Globus pallidus (tissue), 1 donor: ENCODE results near the gene KRTAP4-12.
"Not testable (repeated sequence)": the region's sequence is repeated elsewhere in the genome, so short reads cannot be mapped to it uniquely, and the experiment has no call there.

Experiments used
- DNase-seq: peaks from one replicate; pipeline ENCODE4 v3.0.0-alpha.2; 2015; ENCODE audit warnings: low spot score

Gene KRTAP4-12

GRCh38 chr17:41125064-41125463 is 1.1 kb upstream of the KRTAP4-12 start:
- DNase-seq, result no peak

DNA sequence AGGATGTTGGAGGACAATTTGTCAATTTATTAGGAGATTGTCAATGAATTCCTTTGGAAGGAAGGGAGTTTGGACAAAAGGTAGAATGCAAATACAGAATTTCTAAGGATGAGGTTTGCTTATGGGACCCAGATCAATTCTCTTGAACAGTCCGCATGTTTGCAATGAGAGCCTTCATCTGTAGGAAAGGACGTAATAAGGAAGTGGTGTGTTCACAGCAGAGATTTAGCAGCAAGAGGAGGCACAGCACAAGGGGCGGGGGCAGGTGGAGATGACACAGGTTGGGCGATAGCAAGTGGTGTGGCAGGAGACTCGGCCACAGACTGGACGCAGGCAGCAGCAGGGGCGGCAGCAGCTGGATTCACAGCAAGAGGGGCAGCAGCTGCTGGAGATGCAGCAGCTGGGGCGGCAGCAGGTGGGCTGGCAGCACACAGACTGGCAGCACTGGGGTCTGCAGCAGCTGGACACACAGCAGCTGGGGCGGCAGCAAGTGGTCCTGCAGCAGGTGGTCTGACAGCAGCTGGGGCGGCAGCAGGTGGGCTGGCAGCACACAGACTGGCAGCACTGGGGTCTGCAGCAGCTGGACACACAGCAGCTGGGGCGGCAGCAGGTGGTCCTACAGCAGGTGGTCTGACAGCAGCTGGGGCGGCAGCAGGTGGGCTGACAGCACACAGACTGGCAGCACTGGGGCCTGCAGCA is 541 bp downstream of the KRTAP4-12 start:
- DNase-seq, result not testable (repeated sequence)

GRCh38 chr17:41121742-41122141 is 2.2 kb downstream of the KRTAP4-12 start:
- DNase-seq, result no peak

- peak; percentile 3 for DNase-seq
These were observed 4.0 kb downstream of the KRTAP4-12 start for GRCh38 chr17:41119696-41120690.

DNA sequence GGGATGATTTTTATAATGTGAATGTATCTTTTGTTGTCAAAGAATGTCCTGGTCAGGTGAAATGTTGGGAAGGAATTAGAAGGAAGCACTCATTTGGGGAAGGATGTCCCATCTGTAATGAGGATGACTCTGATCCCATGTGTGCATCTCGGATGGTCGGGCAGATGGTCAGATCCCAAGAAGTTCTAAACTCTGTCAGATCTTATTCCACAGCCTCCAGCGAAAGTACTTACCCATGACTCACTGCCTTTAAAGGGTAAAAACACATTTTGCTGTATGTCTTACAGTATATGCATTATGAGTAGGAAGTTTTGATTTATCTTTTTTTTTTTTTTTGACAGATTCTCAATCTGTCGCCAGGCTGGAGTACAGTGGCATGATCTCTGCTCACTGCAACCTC is 5.3 kb downstream of the KRTAP4-12 start:
- DNase-seq, result no peak

DNA sequence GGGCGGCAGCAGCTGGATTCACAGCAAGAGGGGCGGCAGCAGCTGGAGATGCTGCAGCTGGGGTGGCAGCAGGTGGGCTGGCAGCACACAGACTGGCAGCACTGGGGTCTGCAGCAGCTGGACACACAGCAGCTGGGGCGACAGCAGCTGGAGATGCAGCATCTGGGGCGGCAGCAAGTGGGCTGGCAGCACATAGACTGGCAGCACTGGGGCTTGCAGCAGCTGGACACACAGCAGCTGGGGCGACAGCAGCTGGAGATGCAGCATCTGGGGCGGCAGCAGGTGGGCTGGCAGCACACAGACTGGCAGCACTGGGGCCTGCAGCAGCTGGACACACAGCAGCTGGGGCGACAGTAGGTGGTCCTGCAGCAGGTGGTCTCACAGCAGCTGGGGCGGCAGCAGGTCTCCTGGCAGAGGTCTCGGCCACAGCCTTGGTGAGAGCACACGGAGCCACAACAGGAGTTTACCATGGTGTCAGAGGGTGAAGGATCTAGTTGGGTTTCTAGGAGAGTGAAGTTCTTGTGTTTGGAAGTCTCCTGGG is 6.1 kb downstream of the KRTAP4-12 start, which contains the start of gene KRTAP4-11:
TSS of gene KRTAP4-11 (minus strand) at position 528 of the 541 bp plus-strand sequence. CDS start at position 470, 58 bp downstream.
- DNase-seq, result not testable (repeated sequence)

GRCh38 chr17:41116297-41116696 is 7.7 kb downstream of the KRTAP4-12 start:
- no peak for DNase-seq

- DNase-seq, result no peak
These were observed 12.7 kb downstream of the KRTAP4-12 start for GRCh38 chr17:41111151-41111885.

GRCh38 chr17:41108728-41109386 is 15.1 kb downstream of the KRTAP4-12 start:
- not testable (repeated sequence) for DNase-seq

GRCh38 chr17:41107941-41108450 is 16.0 kb downstream of the KRTAP4-12 start:
- no peak for DNase-seq

DNA sequence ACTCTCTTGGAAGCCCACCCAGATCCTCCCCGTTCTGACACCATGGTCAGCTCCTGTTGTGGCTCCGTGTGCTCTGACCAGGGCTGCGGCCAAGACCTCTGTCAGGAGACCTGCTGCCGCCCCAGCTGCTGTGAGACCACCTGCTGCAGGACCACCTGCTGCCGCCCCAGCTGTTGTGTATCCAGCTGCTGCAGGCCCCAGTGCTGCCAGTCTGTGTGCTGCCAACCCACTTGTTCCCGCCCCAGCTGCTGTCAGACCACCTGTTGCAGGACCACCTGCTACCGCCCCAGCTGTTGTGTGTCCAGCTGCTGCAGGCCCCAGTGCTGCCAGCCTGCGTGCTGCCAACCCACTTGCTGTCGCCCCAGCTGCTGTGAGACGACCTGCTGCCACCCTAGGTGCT is 18.6 kb downstream of the KRTAP4-12 start, which contains the start of gene KRTAP4-9:
TSS of gene KRTAP4-9 (plus strand) at position 43 of the 400 bp plus-strand sequence. CDS start at position 43, 0 bp downstream.
- not testable (repeated sequence) for DNase-seq

GRCh38 chr17:41104386-41105038 is 19.5 kb downstream of the KRTAP4-12 start:
- DNase-seq, result not testable (repeated sequence)

DNA sequence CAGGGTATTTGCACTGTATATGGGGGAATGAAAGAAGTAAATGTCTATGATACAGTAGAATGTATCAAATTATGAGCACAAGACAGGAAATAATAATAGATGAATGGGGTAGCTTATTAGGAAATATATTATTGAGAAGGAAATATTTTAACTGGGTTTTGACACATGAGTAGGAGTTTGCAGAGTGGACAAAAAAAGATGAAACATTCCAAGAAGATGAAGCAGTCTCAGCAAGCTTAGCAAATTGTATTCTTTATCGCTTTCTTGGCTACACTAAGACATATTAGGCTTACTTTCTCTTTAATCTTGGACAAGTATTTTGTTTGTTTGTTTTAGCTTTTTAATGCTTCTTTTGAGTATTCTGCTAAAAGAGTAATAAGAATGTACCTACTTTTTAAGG is 20.1 kb downstream of the KRTAP4-12 start:
- no peak for DNase-seq

GRCh38 chr17:41101586-41102259 is 22.3 kb downstream of the KRTAP4-12 start, which contains the start of gene KRTAP4-16:
KRTAP4-16 (minus strand) TSS chr17:41102209; CDS start chr17:41102209, 0 bp downstream.
- no peak for DNase-seq

- DNase-seq, result not testable (repeated sequence)
These were observed 24.1 kb downstream of the KRTAP4-12 start for GRCh38 chr17:41099682-41100480.

GRCh38 chr17:41098481-41098880 is 25.5 kb downstream of the KRTAP4-12 start:
- DNase-seq, result no peak

DNA sequence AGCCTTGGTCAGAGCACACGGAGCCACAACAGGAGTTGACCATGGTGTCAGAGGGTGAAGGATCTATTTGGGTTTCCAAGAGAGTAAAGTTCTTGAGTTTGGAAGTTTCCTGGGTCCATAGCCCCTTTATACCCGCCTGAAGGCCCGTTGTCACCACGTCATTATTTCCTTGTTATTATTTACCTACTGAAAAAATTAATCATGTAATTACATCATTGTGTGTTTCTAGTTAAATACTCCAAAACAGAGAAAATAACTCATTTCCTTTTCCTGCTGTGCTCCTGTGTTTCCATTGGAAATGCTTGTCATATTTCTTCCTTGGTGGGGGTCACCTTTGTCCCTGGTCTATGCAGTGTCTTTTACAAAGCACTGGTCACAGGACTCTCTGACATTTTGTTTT is 25.9 kb downstream of the KRTAP4-12 start, which contains the start of gene KRTAP4-8:
TSS of gene KRTAP4-8 (minus strand) at position 101 of the 400 bp plus-strand sequence. CDS start at position 43, 58 bp downstream.
- no peak for DNase-seq

GRCh38 chr17:41096055-41096454 is 27.9 kb downstream of the KRTAP4-12 start:
- DNase-seq, result no peak
